Fibroblast of skin of left biceps (primary cell): ENCODE data around the gene YIPF2.
"Not testable (repeated sequence)": the region's sequence is repeated elsewhere in the genome, so short reads cannot be mapped to it uniquely, and the experiment has no call there.

ENCODE experiments used
- DNase-seq, 2 experiments: peaks; one replicate each; pipeline ENCODE4 v3.0.0-alpha.2; 2013; ENCODE audit warnings: low read depth in 2 of 2

The YIPF2 gene

DNA sequence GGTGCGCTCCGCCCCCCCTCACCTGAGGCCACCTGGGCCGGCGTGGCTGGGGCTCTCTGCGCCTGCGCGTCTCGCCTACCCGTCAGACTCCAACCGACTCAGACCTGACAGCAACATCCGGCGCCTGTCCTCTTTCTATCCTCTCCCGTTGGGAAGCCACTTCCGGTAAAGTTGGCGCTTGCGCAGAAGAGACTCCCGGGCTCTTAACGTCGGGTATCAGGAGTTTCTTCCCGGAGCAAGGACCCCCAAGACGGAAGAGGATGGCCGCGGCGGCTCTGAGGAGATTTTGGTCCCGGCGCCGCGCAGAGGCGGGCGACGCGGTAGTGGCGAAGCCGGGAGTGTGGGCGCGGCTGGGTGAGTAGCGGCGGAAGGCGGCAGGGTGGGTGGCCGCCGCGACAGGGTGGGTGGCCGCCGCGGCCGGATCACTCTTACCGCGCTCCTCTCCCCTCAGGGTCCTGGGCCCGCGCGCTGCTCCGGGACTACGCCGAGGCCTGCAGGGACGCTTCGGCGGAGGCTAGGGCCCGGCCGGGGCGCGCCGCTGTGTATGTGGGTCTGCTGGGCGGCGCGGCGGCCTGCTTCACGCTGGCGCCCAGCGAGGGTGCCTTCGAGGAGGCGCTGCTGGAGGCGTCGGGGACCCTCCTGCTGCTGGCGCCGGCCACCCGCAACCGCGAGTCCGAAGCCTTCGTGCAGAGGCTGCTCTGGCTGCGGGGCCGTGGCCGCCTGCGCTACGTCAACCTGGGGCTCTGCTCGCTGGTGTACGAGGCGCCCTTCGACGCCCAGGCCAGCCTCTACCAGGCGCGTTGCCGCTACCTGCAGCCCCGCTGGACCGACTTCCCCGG is at the start of gene YIPF2, which contains the start of gene TIMM29:
YIPF2 (minus strand) TSS at position 77 of the 839 bp plus-strand sequence. CDS start 229 bp downstream, outside the sequence.
TIMM29 (plus strand) TSS at position 249 of the 839 bp plus-strand sequence; CDS start at position 261, 12 bp downstream.
- DNase-seq = peak; percentile 96 to 97

- no peak for DNase-seq
Observed at GRCh38 chr19:10977742-10978092, 49.3 kb upstream of the YIPF2 start.

GRCh38 chr19:10976131-10976892 is 47.9 kb upstream of the YIPF2 start:
- no peak for DNase-seq

DNA sequence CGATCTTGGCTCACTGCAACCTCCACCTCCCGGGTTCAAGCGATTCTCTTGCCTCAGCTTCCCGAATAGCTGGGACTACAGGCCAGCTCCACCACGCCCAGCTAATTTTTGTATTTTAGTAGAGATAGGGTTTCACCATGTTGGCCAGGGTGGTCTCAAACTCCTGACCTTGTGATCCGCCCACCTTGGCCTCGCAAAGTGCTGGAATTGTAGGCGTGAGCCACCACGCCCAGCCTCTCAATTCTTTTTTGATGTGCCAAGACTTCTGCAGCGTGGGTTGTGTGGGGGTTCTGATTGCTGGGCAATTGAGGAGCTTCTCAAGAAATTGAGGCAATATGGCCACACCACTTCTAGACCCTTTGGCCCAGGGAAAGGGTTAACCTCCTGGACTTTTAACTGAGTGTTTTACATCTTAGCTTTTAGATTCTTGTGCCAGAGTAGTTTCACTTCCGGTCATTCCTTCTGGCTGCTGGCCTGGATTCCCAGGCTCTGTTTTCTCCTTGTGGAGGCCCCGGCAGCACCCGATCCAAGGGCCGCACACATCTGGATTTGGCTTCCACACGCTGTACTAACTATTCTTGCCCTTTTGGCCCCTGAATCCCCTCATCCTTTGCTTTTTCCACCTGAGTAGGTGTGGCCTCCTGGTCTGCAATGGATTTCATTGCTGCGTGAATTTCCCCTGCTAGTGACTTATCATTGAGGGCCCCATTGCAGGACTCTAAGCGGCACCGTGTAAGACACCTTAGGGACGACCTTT is 47.1 kb upstream of the YIPF2 start:
- DNase-seq = no peak

DNA sequence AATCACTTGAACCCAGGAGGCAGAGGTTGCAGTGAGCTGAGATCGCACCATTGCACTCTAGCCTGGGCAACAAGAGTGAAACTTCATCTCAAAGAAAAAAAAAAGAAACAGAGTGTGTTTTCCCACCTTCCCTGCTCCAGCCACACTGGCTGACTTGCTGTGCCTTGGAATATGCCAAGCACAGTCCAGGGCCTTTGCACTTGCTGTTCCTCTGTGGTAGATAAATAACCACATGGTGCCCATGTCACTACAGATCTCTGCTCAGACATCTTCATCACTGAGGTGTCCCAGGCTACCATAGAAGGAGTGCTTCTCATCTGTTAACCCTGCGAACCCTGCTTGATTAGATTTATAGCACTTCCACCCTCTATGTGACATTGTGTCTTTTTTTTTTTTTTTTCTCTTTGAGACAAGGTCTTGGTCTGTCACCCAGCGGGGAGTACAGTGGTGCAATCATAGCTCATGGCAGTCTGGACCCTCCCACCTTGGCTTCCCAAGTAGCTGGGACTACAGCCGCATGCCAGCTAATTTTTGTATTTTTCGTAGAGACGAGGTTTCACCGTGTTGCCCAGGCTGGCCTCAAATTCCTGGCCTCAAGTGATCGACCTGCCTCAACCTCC is 42.8 kb upstream of the YIPF2 start:
- DNase-seq = no peak

DNA sequence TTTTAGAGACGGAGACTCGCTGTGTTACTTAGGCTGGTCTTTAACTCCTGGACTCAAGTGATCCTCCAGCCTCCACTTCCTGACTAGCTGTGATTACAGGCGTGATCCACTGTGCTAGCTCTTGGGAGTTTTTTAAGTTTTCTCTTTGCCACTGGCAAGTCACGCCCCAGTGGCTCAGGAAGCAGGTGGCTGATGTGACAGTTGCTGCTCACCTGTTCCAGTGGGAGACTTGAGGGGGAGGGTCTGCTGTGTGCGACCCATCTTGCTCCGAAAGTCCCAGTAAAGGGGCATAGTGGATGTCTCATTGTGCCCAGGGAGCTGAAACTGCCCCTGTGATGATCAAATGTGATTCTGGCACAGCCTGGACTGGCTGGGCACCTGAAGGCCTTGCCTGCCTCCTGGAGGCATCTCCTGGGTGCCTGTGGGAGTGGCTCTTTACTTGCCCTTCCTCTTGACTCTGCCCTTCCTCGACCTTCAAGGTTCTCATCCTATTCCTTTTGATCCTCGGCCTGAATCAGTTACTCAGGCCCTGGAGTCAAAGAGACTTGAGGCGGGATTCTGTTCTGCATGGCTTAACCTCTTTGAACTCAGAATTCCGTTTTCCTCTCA is 40.2 kb upstream of the YIPF2 start:
- DNase-seq = no peak

GRCh38 chr19:10966809-10967208 is 38.4 kb upstream of the YIPF2 start:
- no peak for DNase-seq

DNA sequence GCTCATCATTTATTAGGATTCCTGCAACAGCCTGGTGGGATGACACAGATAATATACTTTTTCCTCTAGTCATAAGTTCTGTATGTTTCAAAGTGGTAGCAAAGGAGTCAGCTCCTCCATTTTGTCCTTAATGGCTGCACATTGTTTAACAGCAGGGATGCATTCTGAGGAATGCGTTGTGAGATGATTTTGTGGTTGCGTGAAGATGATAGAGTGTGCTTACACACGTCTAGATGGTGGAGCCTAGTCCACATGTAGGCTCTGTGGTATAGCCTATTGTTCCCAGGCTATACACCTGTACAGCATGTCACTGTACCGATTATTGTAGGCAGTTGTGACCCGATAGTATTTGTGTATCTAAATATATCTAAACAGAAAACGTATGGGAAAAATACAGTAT is 37.0 kb upstream of the YIPF2 start:
- DNase-seq = no peak

DNA sequence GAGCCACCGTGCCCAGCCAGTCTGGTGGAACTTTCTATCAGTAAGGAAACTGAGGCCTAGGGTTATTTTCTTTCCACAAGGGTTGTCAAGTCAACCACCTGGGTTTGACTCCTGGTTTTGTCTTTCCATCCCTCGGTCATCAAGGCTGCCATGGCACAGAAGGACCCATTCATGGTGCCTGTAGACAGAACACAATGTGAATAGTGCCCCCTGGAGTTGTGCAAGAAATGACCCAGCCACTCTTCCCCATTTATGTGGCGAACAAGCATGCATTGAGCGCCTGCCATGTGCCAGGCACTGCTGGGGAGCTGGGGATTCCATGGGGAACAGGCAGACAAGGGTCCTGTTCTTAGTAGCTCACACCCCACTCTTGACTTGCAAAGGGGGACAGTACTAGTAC is 36.5 kb upstream of the YIPF2 start:
- no peak for DNase-seq

- no peak for DNase-seq
Observed at GRCh38 chr19:10963865-10964264, 35.4 kb upstream of the YIPF2 start.

GRCh38 chr19:10962863-10963262 is 34.4 kb upstream of the YIPF2 start:
- no peak for DNase-seq

GRCh38 chr19:10961073-10961860 is 32.8 kb upstream of the YIPF2 start:
- DNase-seq = no peak

GRCh38 chr19:10960314-10961072 is 32.1 kb upstream of the YIPF2 start, which contains the start of gene SMARCA4:
TSS of gene SMARCA4 (plus strand) at chr19:10961030. CDS start at chr19:10984152, 23,122 bp downstream.
- DNase-seq = peak; percentile 91 to 94

DNA sequence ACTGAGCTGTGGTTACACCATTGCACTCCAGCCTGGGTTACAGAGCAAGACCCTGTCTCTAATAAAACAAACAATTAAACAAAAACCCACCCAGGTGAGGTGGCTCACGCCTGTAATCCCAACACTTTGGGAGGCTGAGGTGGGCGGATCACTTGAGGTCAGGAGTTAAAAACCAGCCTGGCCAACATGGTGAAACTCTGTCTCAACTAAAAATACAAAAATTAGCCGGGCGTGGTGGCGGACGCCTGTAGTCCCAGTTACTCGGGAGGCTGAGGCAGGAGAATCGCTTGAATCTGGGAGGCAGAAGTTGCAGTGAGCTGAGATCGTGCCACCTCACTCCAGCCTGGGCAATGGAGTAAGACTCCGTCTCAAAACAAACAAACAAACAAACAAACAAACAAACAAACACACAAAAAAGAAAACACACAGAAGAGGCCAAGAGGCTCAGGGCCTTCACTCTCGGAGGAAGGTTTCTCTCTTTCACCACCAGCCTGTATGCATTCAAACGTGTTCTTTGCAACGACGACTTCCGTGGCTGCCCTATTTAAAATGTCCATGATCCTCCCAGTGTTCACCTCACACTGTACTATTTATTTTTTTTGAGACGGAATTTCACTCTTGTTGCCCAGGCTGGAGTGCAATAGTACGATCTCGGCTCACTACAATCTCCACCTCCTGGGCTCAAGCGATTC is 31.0 kb upstream of the YIPF2 start:
- DNase-seq = not testable (repeated sequence)

GRCh38 chr19:10952809-10953208 is 24.4 kb upstream of the YIPF2 start:
- no peak for DNase-seq

GRCh38 chr19:10946958-10947657 is 18.7 kb upstream of the YIPF2 start:
- peak in 1 of 2 experiments; percentile 37 for DNase-seq

DNA sequence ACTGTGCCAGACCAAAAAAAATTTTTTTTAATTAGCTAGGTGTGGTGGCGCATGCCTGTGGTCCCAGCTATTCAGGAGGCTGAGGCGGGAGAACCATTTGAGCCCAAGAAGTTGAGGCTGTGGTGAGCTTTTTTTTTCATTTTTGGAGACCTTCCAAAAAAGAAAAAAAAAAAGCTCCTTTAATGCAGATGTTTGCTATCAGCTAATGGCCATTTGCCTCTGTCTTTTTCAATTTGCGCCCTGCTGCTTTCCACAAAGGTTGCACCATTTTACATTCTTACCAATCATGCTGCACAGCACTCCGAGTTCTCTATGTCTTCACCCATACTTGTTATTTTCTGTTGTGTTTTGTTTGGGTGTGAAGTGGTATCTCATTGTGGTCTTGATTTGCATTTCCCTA is 16.8 kb upstream of the YIPF2 start:
- no peak for DNase-seq

DNA sequence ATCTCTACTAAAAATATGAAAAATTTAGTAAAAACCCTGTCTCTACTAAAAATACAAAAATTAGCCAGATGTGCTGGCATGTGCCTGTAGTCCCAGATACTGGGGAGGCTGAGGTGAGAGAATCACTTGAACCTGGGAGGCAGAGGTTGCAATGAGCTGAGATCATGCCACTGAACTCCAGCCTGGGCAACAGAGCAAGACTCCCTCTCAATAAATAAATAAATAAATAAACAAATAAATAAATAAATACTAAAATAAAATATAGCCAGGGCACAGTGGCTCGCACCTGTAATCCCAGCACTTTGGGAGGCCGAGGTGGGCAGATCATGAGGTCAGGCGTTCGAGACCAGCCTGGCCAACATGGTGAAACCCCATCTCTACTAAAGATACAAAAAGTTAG is 15.0 kb upstream of the YIPF2 start:
- DNase-seq = not testable (repeated sequence)
